SJCRH30 (cell line): ENCODE data around the gene LHFPL3. TPM values are rescaled to one million over a fixed set of nuclear protein-coding genes. Genes with fewer than 3 reads are reported as not detected.
A peak's percentile ranks its signal among the peaks of the same experiment; 100 is the strongest.
"Not testable (repeated sequence)": the region's sequence is repeated elsewhere in the genome, so short reads cannot be mapped to it uniquely, and the experiment has no call there.

Experiments used
- DNase-seq, 2 experiments: peaks; one replicate each; pipeline ENCODE4 v3.0.0-alpha.2; 2015 to 2020
- H3K27ac ChIP-seq: fragments of 250-450 bp; sonication (Bioruptor Pico); 2 replicates; pipeline ENCODE4 v1.5.1; 2020; ENCODE audit warnings: mild to moderate bottlenecking, moderate library complexity
- H3K27me3 ChIP-seq: fragments of 250-450 bp; sonication (Bioruptor Pico); 2 replicates; pipeline ENCODE4 v1.5.1; 2020; ENCODE audit warnings: mild to moderate bottlenecking, moderate library complexity
- H3K36me3 ChIP-seq: fragments of 250-450 bp; sonication (Bioruptor Pico); 2 replicates; pipeline ENCODE4 v1.5.1; 2020; ENCODE audit warnings: mild to moderate bottlenecking, moderate library complexity
- H3K4me1 ChIP-seq: fragments of 250-450 bp; sonication (Bioruptor Pico); 2 replicates; pipeline ENCODE4 v1.5.1; 2020; ENCODE audit warnings: mild to moderate bottlenecking, moderate library complexity
- H3K4me3 ChIP-seq: fragments of 250-450 bp; sonication (Bioruptor Pico); 2 replicates; pipeline ENCODE4 v1.5.1; 2020; ENCODE audit warnings: mild to moderate bottlenecking, moderate library complexity
- H3K9me3 ChIP-seq: fragments of 250-450 bp; sonication (Bioruptor Pico); replicated peaks from 2 replicates; pipeline ENCODE4 v1.5.1; 2020; ENCODE audit warnings: mild to moderate bottlenecking, moderate library complexity
- total RNA-seq: library from RNA; depleted of rRNA; stranded (reverse); fragments of >200 nt; shearing (Covaris generic); gene quantifications from 2 replicates; pipeline ENCODE4 v1.2.3, GENCODE V29; 2014

LHFPL3 gene
- total RNA-seq, 1 experiment from 2014 or later = 0.22 TPM

GRCh38 chr7:104550362-104550761, 222.0 kb downstream of the LHFPL3 start:
- no peaks in the 10 kb centered on the region for H3K27me3 ChIP-seq
- no peaks in the 10 kb centered on the region for H3K36me3 ChIP-seq
- no peak overlapping the region for H3K27ac ChIP-seq
- DNase-seq = no peak
- H3K4me3 ChIP-seq = no peak overlapping the region
- no peaks in the 10 kb centered on the region for H3K4me1 ChIP-seq
- H3K9me3 ChIP-seq = no peaks in the 10 kb centered on the region

GRCh38 chr7:104551226-104551625, 222.8 kb downstream of the LHFPL3 start:
- no peak for DNase-seq
- Histone ChIP-seq H3K4me3 (no peak overlapping the region), H3K27me3 (no peaks in the 10 kb centered on the region), H3K9me3 (no peaks in the 10 kb centered on the region), H3K36me3 (no peaks in the 10 kb centered on the region), H3K27ac (no peak overlapping the region), H3K4me1 (no peaks in the 10 kb centered on the region)

GRCh38 chr7:104552102-104552501, 223.7 kb downstream of the LHFPL3 start:
- no peak overlapping the region for H3K27ac ChIP-seq
- no peak overlapping the region for H3K4me3 ChIP-seq
- H3K9me3 ChIP-seq = no peaks in the 10 kb centered on the region
- H3K27me3 ChIP-seq = no peaks in the 10 kb centered on the region
- DNase-seq = peak; percentile 65 to 85
- no peaks in the 10 kb centered on the region for H3K36me3 ChIP-seq
- H3K4me1 ChIP-seq = no peaks in the 10 kb centered on the region

GRCh38 chr7:104553074-104553473, 224.7 kb downstream of the LHFPL3 start:
- DNase-seq = no peak
- Histone ChIP-seq H3K27me3 (no peaks in the 10 kb centered on the region), H3K27ac (no peak overlapping the region), H3K4me1 (no peaks in the 10 kb centered on the region), H3K4me3 (no peak overlapping the region), H3K9me3 (no peaks in the 10 kb centered on the region), H3K36me3 (no peaks in the 10 kb centered on the region)

- H3K27me3 ChIP-seq, H3K4me3 ChIP-seq, DNase-seq, H3K4me1 ChIP-seq, H3K27ac ChIP-seq, H3K9me3 ChIP-seq, H3K36me3 ChIP-seq: not testable (repeated sequence)
These were observed 235.0 kb downstream of the LHFPL3 start for GRCh38 chr7:104563350-104563901.

GRCh38 chr7:104569751-104570150, 241.3 kb downstream of the LHFPL3 start:
- DNase-seq = no peak
- Histone ChIP-seq H3K4me3 (no peak overlapping the region), H3K27me3 (peaks cover 7% of the 10 kb centered on the region)

GRCh38 chr7:104572554-104572953, 244.2 kb downstream of the LHFPL3 start:
- H3K27ac ChIP-seq = no peak overlapping the region
- H3K27me3 ChIP-seq = peaks cover 7% of the 10 kb centered on the region
- H3K36me3 ChIP-seq = no peaks in the 10 kb centered on the region
- no peaks in the 10 kb centered on the region for H3K4me1 ChIP-seq
- H3K4me3 ChIP-seq = no peak overlapping the region
- no peak for DNase-seq
- no peaks in the 10 kb centered on the region for H3K9me3 ChIP-seq

More at GRCh38 chr7:104569751-104570150, 241.3 kb downstream of the LHFPL3 start:
- Histone ChIP-seq H3K9me3 (no peaks in the 10 kb centered on the region), H3K27ac (no peak overlapping the region), H3K36me3 (no peaks in the 10 kb centered on the region), H3K4me1 (no peaks in the 10 kb centered on the region)

GRCh38 chr7:104584620-104585019, 256.2 kb downstream of the LHFPL3 start:
- no peaks in the 10 kb centered on the region for H3K36me3 ChIP-seq
- H3K4me3 ChIP-seq = no peak overlapping the region
- no peak overlapping the region for H3K27ac ChIP-seq
- no peak for DNase-seq
- H3K9me3 ChIP-seq = no peaks in the 10 kb centered on the region
- H3K27me3 ChIP-seq = no peaks in the 10 kb centered on the region
- no peaks in the 10 kb centered on the region for H3K4me1 ChIP-seq

- H3K27ac ChIP-seq, H3K27me3 ChIP-seq, H3K36me3 ChIP-seq, H3K4me1 ChIP-seq, H3K4me3 ChIP-seq, DNase-seq, H3K9me3 ChIP-seq: not testable (repeated sequence)
These were observed 267.2 kb downstream of the LHFPL3 start for GRCh38 chr7:104595591-104595990.

GRCh38 chr7:104603957-104604356, 275.6 kb downstream of the LHFPL3 start:
- Histone ChIP-seq H3K9me3 (no peaks in the 10 kb centered on the region), H3K36me3 (no peaks in the 10 kb centered on the region), H3K4me1 (no peaks in the 10 kb centered on the region), H3K4me3 (no peak overlapping the region), H3K27me3 (no peaks in the 10 kb centered on the region), H3K27ac (no peak overlapping the region)
- no peak for DNase-seq

GRCh38 chr7:104604706-104605105, 276.3 kb downstream of the LHFPL3 start:
- Histone ChIP-seq H3K4me3 (no peak overlapping the region), H3K27ac (no peak overlapping the region), H3K27me3 (no peaks in the 10 kb centered on the region), H3K9me3 (no peaks in the 10 kb centered on the region), H3K36me3 (no peaks in the 10 kb centered on the region), H3K4me1 (no peaks in the 10 kb centered on the region)
- no peak for DNase-seq

GRCh38 chr7:104621321-104621720, 292.9 kb downstream of the LHFPL3 start:
- Histone ChIP-seq H3K9me3 (no peaks in the 10 kb centered on the region), H3K36me3 (no peaks in the 10 kb centered on the region), H3K4me3 (no peak overlapping the region), H3K4me1 (0 out of 2 replicates have a peak, but pooled peaks cover 5% of the 10 kb centered on the region), H3K27me3 (no peaks in the 10 kb centered on the region), H3K27ac (no peak overlapping the region)
- no peak for DNase-seq

- no peaks in the 10 kb centered on the region for H3K27me3 ChIP-seq
- no peak overlapping the region for H3K27ac ChIP-seq
- peak; percentile 8 to 20 for DNase-seq
- H3K36me3 ChIP-seq = no peaks in the 10 kb centered on the region
- no peaks in the 10 kb centered on the region for H3K9me3 ChIP-seq
- no peak overlapping the region for H3K4me3 ChIP-seq
- H3K4me1 ChIP-seq = 0 out of 2 replicates have a peak, but pooled peaks cover 5% of the 10 kb centered on the region
These were observed 297.6 kb downstream of the LHFPL3 start for GRCh38 chr7:104625956-104626355.

GRCh38 chr7:104627516-104627915, 299.1 kb downstream of the LHFPL3 start:
- H3K9me3 ChIP-seq = no peaks in the 10 kb centered on the region
- H3K36me3 ChIP-seq = no peaks in the 10 kb centered on the region
- peak; percentile 55 to 73 for DNase-seq
- no peak overlapping the region for H3K4me3 ChIP-seq
- H3K4me1 ChIP-seq = 0 out of 2 replicates have a peak, but pooled peaks cover 5% of the 10 kb centered on the region
- H3K27ac ChIP-seq = no peak overlapping the region
- no peaks in the 10 kb centered on the region for H3K27me3 ChIP-seq

- H3K4me3 ChIP-seq = no peak overlapping the region
- no peak for DNase-seq
- no peaks in the 10 kb centered on the region for H3K36me3 ChIP-seq
- H3K27me3 ChIP-seq = no peaks in the 10 kb centered on the region
- H3K4me1 ChIP-seq = 0 out of 2 replicates have a peak, but pooled peaks cover 5% of the 10 kb centered on the region
- no peaks in the 10 kb centered on the region for H3K9me3 ChIP-seq
- H3K27ac ChIP-seq = no peak overlapping the region
These were observed 299.6 kb downstream of the LHFPL3 start for GRCh38 chr7:104628017-104628416.

GRCh38 chr7:104629408-104629807, 301.0 kb downstream of the LHFPL3 start:
- Histone ChIP-seq H3K36me3 (no peaks in the 10 kb centered on the region), H3K9me3 (no peaks in the 10 kb centered on the region), H3K27me3 (no peaks in the 10 kb centered on the region), H3K4me3 (no peak overlapping the region), H3K27ac (no peak overlapping the region), H3K4me1 (0 out of 2 replicates have a peak, but pooled peaks cover 5% of the 10 kb centered on the region)
- no peak for DNase-seq
